GM12874 (cell line): ENCODE measurements around the gene SEPTIN3.

ENCODE experiments used
- CTCF ChIP-seq: IDR thresholded peaks from 2 replicates; pipeline ENCODE4 v1.5.1; 2011; ENCODE audit warnings: low read depth, mild to moderate bottlenecking, control low read depth, low read length, moderate library complexity; ENCODE audit not compliant: insufficient read depth

Gene SEPTIN3

GRCh38 chr22:42016111-42016510, 46.9 kb downstream of the SEPTIN3 start:
- TF ChIP-seq CTCF = no peak

- TF ChIP-seq CTCF = no peak
These were observed 49.0 kb downstream of the SEPTIN3 start for GRCh38 chr22:42018224-42018623.
